Measurements from ENCODE around the gene UBR2. TPM values are rescaled to one million over a fixed set of nuclear protein-coding genes. Genes with fewer than 3 reads are reported as not detected.

The UBR2 gene
- total and polyA plus RNA-seq, 9 of the 15 experiments (the other 6 are each of a cell fraction or from before 2014, with no cell fraction given) = 9.1 to 38.9 (median 23.4) TPM

DNA sequence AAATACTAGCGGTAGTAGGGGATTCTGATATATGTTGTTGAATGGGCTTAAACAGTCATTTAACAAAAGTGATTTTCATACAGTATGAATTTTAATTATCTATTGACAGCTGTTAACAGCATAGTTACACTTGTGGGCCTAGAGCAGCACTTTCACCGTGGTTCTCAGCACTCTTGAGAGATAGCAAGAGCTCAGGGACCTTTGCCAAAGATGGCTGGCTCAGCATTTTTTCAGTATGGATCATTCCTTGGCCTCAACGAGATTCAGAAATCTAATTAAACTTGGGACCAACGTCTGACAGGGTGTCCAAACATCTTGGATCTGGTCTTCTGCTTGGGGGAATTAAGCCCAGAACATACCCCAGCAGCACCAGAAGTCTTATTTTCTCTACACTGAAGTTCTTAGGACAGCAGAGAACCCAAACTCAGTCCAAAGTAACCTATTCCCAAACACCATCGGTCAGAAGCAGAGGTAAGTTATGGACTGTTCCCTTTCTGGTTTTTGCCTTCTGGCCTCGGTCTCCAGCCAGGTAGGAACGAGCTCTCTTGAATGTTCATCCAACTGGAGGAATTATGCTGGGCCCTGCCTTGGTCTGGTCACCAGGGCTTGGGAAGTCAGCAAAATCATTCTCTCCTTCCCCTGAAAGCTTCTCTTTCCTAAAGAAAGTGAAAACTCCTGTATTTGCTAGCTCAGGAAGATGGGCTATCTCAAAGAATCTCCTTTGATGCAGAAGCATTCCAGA is 132.9 kb downstream of the UBR2 start (continued):
- TF ChIP-seq CBX2 (IDR thresholded peaks at IDR 0.05; ENCODE audit: insufficient read depth, low read length, poor library complexity, severe bottlenecking) = no peak

DNA sequence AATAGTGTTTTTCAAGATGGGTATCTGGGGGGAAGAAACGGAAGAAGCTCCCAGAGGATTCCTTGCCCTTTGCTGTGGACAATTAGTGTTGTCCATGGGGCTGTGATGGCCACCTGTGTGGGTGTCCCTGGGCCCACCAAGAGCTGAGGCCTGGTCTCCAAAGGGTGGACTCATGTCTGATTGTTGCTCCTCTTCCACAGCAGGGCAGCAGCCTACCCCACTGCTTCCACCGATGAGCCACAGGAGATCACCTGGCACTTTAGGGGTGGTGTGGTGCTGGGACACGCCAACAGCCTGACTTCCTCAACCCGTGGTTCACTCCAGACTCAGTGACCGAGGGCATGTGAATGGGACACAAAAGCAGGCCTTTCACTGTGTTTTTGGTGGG is 133.4 kb downstream of the UBR2 start:
- ATAC-seq (no peak; the same call in 2 of the 3 replicates), FAIRE-seq (no peak), DNase-seq (ENCODE audit: extremely low read depth in 1 of 4, low spot score in 3 of 4) (no peak)
- H4K20me1 ChIP-seq (replicated peaks; ENCODE audit: control insufficient read depth, insufficient read depth, low read length) = 0 out of 2 replicates have a peak, but pooled peaks cover 4% of the 10 kb centered on the region
- TF ChIP-seq GATA2 (CRISPR knock-in tag; IDR thresholded peaks at IDR 0.05) = no peak
- no peak for TF ChIP-seq ZNF253 (CRISPR knock-in tag; conservative IDR thresholded peaks at IDR 0.05)
- TF ChIP-seq L3MBTL2 (IDR thresholded peaks at IDR 0.05) = no peak
- TF ChIP-seq CBFB (CRISPR knock-in tag; IDR thresholded peaks at IDR 0.05) = no peak
- no peak for TF ChIP-seq ZNF232 (CRISPR knock-in tag; IDR thresholded peaks at IDR 0.05)
- no peak for TF ChIP-seq BMI1 (IDR thresholded peaks at IDR 0.05; ENCODE audit: low read length)
- TF ChIP-seq NUFIP1 (IDR thresholded peaks at IDR 0.05; ENCODE audit: partially characterized antibody) = no peak
- no peak for TF ChIP-seq LEF1 (IDR thresholded peaks at IDR 0.05)
- TF ChIP-seq HMG20B (CRISPR knock-in tag; IDR thresholded peaks at IDR 0.05) = no peak
- TF ChIP-seq TAF7 (tag; IDR thresholded peaks at IDR 0.05) = no peak
- TF ChIP-seq MAFK (IDR thresholded peaks at IDR 0.05; ENCODE audit: low read length) = no peak
- CTCF ChIA-PET (ENCODE audit: low intra/inter-chr PET ratio) = interaction anchor here (0.6 kb wide), 1 partner anchor 39 kb away, joined by 4 read pairs; no protein-coding TSS in a partner anchor
- WGBS (ENCODE audit: insufficient coverage, low coverage, missing lambda C conversion rate) = 54% methylated on average over 5 of the region's 5 CpGs
- H3K79me2 ChIP-seq (ENCODE audit: control insufficient read depth, insufficient read depth, low read length) = no peaks in the 10 kb centered on the region
- no peak overlapping the region for H2AFZ ChIP-seq (ENCODE audit: low read depth, low read length)
- POLR2A ChIA-PET = interaction anchor here (0.6 to 1.2 kb wide), 9 partner anchors 9 to 93 kb away, joined by 3 to 5 read pairs (median 3); no protein-coding TSS in a partner anchor
- no peaks in the 10 kb centered on the region for H3K27me3 ChIP-seq (ENCODE audit: control insufficient read depth in 2 of 2, insufficient read depth in 2 of 2, low read length in 2 of 2)
- H3K4me2 ChIP-seq (ENCODE audit: insufficient read depth, low read length) = no peak overlapping the region
- H3K4me3 ChIP-seq = no peak overlapping the region
- peaks cover 4 to 6% of the 10 kb centered on the region in 2 experiments; a peak in 4 of 5 replicates for H3K4me1 ChIP-seq (replicated peaks in 1 of 2; ENCODE audit: control insufficient read depth in 2 of 2, insufficient read depth in 2 of 2, low read length in 2 of 2)
- in situ Hi-C loops (cut with MboI) (no loop called here), intact Hi-C loops (cut with micrococcal nuclease) (no loop called here)
- H3K9me3 ChIP-seq (replicated peaks; ENCODE audit: control insufficient read depth, insufficient read depth, low read depth, low read length) = no peaks in the 10 kb centered on the region
- no peaks in the 10 kb centered on the region for H3K9me1 ChIP-seq (ENCODE audit: control insufficient read depth, insufficient read depth, low read length)
- no peak overlapping the region for H3K27ac ChIP-seq (ENCODE audit: extremely low read depth, low read depth, low read length)
- H3K36me3 ChIP-seq (ENCODE audit: control insufficient read depth, insufficient read depth, low read length) = peaks cover 18% of the 10 kb centered on the region; the same call in 1 of the 3 replicates
- H3K9ac ChIP-seq (ENCODE audit: insufficient read depth in 1 of 2, low read depth in 2 of 2, low read length in 2 of 2) = no peak overlapping the region
- no TSS peak for BruUV-seq (replicated peaks)
